ENCODE measurements around the gene PPM1A. TPM values are rescaled to one million over a fixed set of nuclear protein-coding genes. Genes with fewer than 3 reads are reported as not detected.

PPM1A gene
- total and polyA plus RNA-seq, 2 of the 13 experiments (the other 11 are each of a cell fraction or from before 2014, with no cell fraction given): 23.3 to 29.8 TPM

DNA sequence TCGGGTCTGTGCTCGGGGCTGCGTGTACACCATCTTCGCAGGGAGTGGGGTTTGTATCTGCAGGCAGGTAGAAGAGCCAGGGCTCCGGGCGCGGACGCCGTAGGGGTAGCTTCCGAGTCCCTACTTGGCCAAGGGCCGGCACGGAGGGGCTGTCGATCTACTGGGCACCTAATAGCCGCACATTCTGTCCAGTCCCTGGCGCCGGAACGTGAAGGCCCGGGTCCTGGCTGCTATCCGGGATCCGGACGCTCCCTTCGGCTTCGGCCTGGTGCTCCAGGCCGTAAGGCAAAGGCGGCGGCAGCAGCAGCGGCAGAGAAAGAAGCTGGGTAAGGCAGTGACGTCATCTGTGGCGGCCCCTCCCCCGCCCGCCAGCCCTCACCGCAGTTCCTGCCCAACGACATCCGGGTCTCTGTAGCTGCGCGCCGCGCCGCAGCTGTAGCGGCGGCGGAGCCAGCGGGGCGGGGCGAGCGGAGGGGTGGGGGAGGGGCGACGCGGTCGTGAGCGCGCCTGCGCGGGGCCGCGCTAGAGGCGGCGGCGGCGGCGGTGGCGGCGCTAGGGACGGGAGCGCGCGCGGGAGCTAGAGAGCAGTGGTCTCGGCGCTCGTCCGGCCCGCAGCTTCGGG lies at the start of gene PPM1A (continued):
- no peak for TF ChIP-seq HMG20B (CRISPR knock-in tag; conservative IDR thresholded peaks at IDR 0.05)
- TF ChIP-seq ARHGAP35 (CRISPR knock-in tag; IDR thresholded peaks at IDR 0.05; ENCODE audit: borderline replicate concordance): 0 out of 2 replicates have a peak, but pooled peaks have one; percentile 34
- TF ChIP-seq ZNF556 (CRISPR knock-in tag; IDR thresholded peaks at IDR 0.05; ENCODE audit: borderline replicate concordance): peak; percentile 85; the same call in 1 of the 2 replicates
- TF ChIP-seq, protein P1, sequence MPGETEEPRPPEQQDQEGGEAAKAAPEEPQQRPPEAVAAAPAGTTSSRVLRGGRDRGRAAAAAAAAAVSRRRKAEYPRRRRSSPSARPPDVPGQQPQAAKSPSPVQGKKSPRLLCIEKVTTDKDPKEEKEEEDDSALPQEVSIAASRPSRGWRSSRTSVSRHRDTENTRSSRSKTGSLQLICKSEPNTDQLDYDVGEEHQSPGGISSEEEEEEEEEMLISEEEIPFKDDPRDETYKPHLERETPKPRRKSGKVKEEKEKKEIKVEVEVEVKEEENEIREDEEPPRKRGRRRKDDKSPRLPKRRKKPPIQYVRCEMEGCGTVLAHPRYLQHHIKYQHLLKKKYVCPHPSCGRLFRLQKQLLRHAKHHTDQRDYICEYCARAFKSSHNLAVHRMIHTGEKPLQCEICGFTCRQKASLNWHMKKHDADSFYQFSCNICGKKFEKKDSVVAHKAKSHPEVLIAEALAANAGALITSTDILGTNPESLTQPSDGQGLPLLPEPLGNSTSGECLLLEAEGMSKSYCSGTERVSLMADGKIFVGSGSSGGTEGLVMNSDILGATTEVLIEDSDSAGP (CRISPR knock-in tag; IDR thresholded peaks at IDR 0.05; ENCODE audit: borderline replicate concordance): peak; percentile 83; the same call in 1 of the 2 replicates
- TF ChIP-seq, protein P2, sequence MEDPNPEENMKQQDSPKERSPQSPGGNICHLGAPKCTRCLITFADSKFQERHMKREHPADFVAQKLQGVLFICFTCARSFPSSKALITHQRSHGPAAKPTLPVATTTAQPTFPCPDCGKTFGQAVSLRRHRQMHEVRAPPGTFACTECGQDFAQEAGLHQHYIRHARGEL (CRISPR knock-in tag; IDR thresholded peaks at IDR 0.05): no peak
- TF ChIP-seq TGIF2 (CRISPR knock-in tag; IDR thresholded peaks at IDR 0.05): peak; percentile 52; the same call in 1 of the 2 replicates
- TF ChIP-seq NCOA5 (CRISPR knock-in tag; IDR thresholded peaks at IDR 0.05): no peak
- TF ChIP-seq FOSL2 (CRISPR knock-in tag; IDR thresholded peaks at IDR 0.05): peak; percentile 75
- TF ChIP-seq, protein P3, sequence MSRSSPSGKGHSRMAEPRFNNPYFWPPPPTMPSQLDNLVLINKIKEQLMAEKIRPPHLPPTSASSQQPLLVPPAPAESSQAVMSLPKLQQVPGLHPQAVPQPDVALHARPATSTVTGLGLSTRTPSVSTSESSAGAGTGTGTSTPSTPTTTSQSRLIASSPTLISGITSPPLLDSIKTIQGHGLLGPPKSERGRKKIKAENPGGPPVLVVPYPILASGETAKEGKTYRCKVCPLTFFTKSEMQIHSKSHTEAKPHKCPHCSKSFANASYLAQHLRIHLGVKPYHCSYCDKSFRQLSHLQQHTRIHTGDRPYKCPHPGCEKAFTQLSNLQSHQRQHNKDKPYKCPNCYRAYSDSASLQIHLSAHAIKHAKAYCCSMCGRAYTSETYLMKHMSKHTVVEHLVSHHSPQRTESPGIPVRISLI (CRISPR knock-in tag; IDR thresholded peaks at IDR 0.05; ENCODE audit: borderline replicate concordance): peak; percentile 34; the same call in 1 of the 2 replicates
- TF ChIP-seq PAX8 (CRISPR knock-in tag; IDR thresholded peaks at IDR 0.05; ENCODE audit: borderline replicate concordance): 0 out of 2 replicates have a peak, but pooled peaks have one; percentile 60
- TF ChIP-seq MAFG (CRISPR knock-in tag; IDR thresholded peaks at IDR 0.05): no peak
- TF ChIP-seq CHD2 (IDR thresholded peaks at IDR 0.05; ENCODE audit: low read depth, low read length): peak; percentile 77
- peak; percentile 87; the same call in 1 of the 2 replicates for TF ChIP-seq ZNF850 (CRISPR knock-in tag; conservative IDR thresholded peaks at IDR 0.05)
